ENCODE data around the gene PTGFRN.

Gene PTGFRN

DNA sequence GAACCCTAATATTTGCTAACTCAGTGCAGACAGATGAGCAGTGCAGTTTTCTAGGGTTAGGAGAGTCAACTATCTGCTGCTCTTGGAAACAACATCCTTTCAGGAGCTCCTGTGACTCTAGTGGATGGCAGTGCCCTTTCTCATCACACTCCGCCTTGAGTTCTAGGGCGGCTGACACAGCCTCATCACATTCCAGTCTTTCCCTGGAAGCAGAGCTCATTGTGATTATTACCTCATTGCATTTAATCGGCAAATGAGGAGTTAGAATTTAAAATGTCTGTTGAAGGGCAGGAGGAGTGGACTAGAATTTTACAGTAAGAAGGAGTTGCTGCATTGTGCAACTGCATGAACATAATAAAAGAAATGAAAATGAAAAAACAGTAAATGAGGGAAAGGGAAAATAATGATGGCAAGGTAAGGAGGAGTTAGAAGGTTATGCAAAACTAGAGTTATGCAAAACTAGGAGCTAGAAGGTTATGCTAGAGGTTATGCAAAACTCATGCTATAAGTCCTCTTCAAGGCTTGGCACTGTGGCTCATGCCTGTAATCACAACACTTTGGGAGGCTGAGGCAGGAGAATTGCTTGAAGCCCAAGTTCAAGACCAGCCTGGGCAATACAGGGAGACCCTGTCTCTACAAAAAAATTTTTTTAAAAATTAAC lies 6.9 kb upstream of the PTGFRN start:
- DNase-seq, result no peak
- Histone ChIP-seq H2AFZ (ENCODE audit: low read length) (no peak overlapping the region), H3K4me2 (ENCODE audit: low read depth, low read length) (no peak overlapping the region)

GRCh38 chr1:116904791-116905320 lies 4.9 kb upstream of the PTGFRN start:
- no peak for DNase-seq
- no peak overlapping the region for H3K27ac ChIP-seq (ENCODE audit: low read length)
- H3F3A ChIP-seq (ENCODE audit: insufficient read depth, low read length), result no peaks in the 10 kb centered on the region
- H3K79me2 ChIP-seq (ENCODE audit: low read length), result no peaks in the 10 kb centered on the region
- H3K4me2 ChIP-seq (ENCODE audit: low read depth, low read length), result no peak overlapping the region
- H3K9ac ChIP-seq (ENCODE audit: low read length), result no peak overlapping the region
- H3K4me3 ChIP-seq (ENCODE audit: low read length), result no peak overlapping the region
- H3K9me3 ChIP-seq (replicated peaks; ENCODE audit: insufficient read depth, low read length), result no peaks in the 10 kb centered on the region
- no peaks in the 10 kb centered on the region for H4K20me1 ChIP-seq (ENCODE audit: insufficient read depth, low read length)
- H3K9me2 ChIP-seq (replicated peaks; ENCODE audit: insufficient read depth, low read length), result no peaks in the 10 kb centered on the region
- H3K36me3 ChIP-seq (replicated peaks; ENCODE audit: insufficient read depth, low read length), result no peaks in the 10 kb centered on the region
- H3K27me3 ChIP-seq (replicated peaks; ENCODE audit: insufficient read depth, low read length), result no peaks in the 10 kb centered on the region
- H2AFZ ChIP-seq (ENCODE audit: low read length), result no peak overlapping the region
- TF ChIP-seq CTCF (IDR thresholded peaks at IDR 0.05; ENCODE audit: low read length) (no peak), EZH2phosphoT487 (IDR thresholded peaks at IDR 0.05; ENCODE audit: low read length) (no peak), EZH2 (optimal IDR thresholded peaks at IDR 0.05; ENCODE audit: low read depth, low read length) (no peak)
- no peaks in the 10 kb centered on the region for H3K4me1 ChIP-seq (ENCODE audit: low read length)

More for the DNA sequence above, 6.9 kb upstream of the PTGFRN start:
- Histone ChIP-seq H3K9ac (ENCODE audit: low read length) (no peak overlapping the region), H3K27me3 (replicated peaks; ENCODE audit: insufficient read depth, low read length) (no peaks in the 10 kb centered on the region), H3K9me2 (replicated peaks; ENCODE audit: insufficient read depth, low read length) (no peaks in the 10 kb centered on the region), H3K27ac (ENCODE audit: low read length) (no peak overlapping the region), H4K20me1 (ENCODE audit: insufficient read depth, low read length) (no peaks in the 10 kb centered on the region), H3K4me1 (ENCODE audit: low read length) (no peaks in the 10 kb centered on the region), H3K4me3 (ENCODE audit: low read length) (no peak overlapping the region), H3F3A (ENCODE audit: insufficient read depth, low read length) (no peaks in the 10 kb centered on the region), H3K79me2 (ENCODE audit: low read length) (no peaks in the 10 kb centered on the region), H3K9me3 (replicated peaks; ENCODE audit: insufficient read depth, low read length) (no peaks in the 10 kb centered on the region), H3K36me3 (replicated peaks; ENCODE audit: insufficient read depth, low read length) (no peaks in the 10 kb centered on the region)
- no peak for TF ChIP-seq CTCF (IDR thresholded peaks at IDR 0.05; ENCODE audit: low read length)
- no peak for TF ChIP-seq EZH2phosphoT487 (IDR thresholded peaks at IDR 0.05; ENCODE audit: low read length)
- no peak for TF ChIP-seq EZH2 (optimal IDR thresholded peaks at IDR 0.05; ENCODE audit: low read depth, low read length)

GRCh38 chr1:116906812-116907211 lies 2.9 kb upstream of the PTGFRN start:
- Histone ChIP-seq H4K20me1 (ENCODE audit: insufficient read depth, low read length) (no peaks in the 10 kb centered on the region), H3K4me3 (ENCODE audit: low read length) (no peak overlapping the region), H3K4me2 (ENCODE audit: low read depth, low read length) (no peak overlapping the region), H3F3A (ENCODE audit: insufficient read depth, low read length) (no peaks in the 10 kb centered on the region), H3K27me3 (replicated peaks; ENCODE audit: insufficient read depth, low read length) (no peaks in the 10 kb centered on the region), H3K79me2 (ENCODE audit: low read length) (no peaks in the 10 kb centered on the region), H3K9me3 (replicated peaks; ENCODE audit: insufficient read depth, low read length) (no peaks in the 10 kb centered on the region), H3K4me1 (ENCODE audit: low read length) (no peaks in the 10 kb centered on the region), H3K9ac (ENCODE audit: low read length) (no peak overlapping the region), H3K9me2 (replicated peaks; ENCODE audit: insufficient read depth, low read length) (no peaks in the 10 kb centered on the region), H3K36me3 (replicated peaks; ENCODE audit: insufficient read depth, low read length) (no peaks in the 10 kb centered on the region), H2AFZ (ENCODE audit: low read length) (no peak overlapping the region), H3K27ac (ENCODE audit: low read length) (no peak overlapping the region)
- TF ChIP-seq EZH2 (optimal IDR thresholded peaks at IDR 0.05; ENCODE audit: low read depth, low read length) (no peak), CTCF (IDR thresholded peaks at IDR 0.05; ENCODE audit: low read length) (no peak), EZH2phosphoT487 (IDR thresholded peaks at IDR 0.05; ENCODE audit: low read length) (no peak)
- no peak for DNase-seq
